ENCODE data around the gene CXCL10.

- TF ChIP-seq CTCF (IDR thresholded peaks at IDR 0.05) (no peak), POLR2A (IDR thresholded peaks at IDR 0.05; ENCODE audit: low read depth) (no peak)
Measured at GRCh38 chr4:76017056-76017686, 6.1 kb downstream of the CXCL10 start.
